Right lobe of liver (tissue), 4 donors: ENCODE results near the gene GRIN2A.

Source experiments
- CTCF ChIP-seq, 4 donors: fragments of 200-600 bp in 3 of 4; fragments of 450-650 bp in 1 of 4; IDR thresholded peaks; one replicate each; pipeline versions ENCODE4 v1.5.1 to v1.8.0; 2016 to 2022; ENCODE audit warnings: antibody characterized with exemption in 4 of 4, mild to moderate bottlenecking in 2 of 4
- POLR2A ChIP-seq: fragments of 450-650 bp; IDR thresholded peaks from one replicate; pipeline ENCODE4 v1.6.1; 2017; ENCODE audit warnings: antibody characterized with exemption, mild to moderate bottlenecking
- donor health status: DM: no; HTN: no; CAD: no.
- donor health status: DM: no; HTN: no; CAD: no.
- donor health status: DM: no; HTN: yes; CAD: no.

GRCh38 chr16:10218490-10219206, 36.4 kb upstream of the GRIN2A start:
- TF ChIP-seq CTCF (IDR thresholded peaks at IDR 0.05) (no peak), POLR2A (no peak)
